ENCODE results near the gene SPX. TPM values are rescaled to one million over a fixed set of nuclear protein-coding genes. Genes with fewer than 3 reads are reported as not detected.
A peak's percentile ranks its signal among the peaks of the same experiment; 100 is the strongest.

The SPX gene
- total and polyA plus RNA-seq, 2 donors (not counting 3 experiments of a cell fraction or from before 2014, with no cell fraction given) = 0.06 TPM; not detected in 1

DNA sequence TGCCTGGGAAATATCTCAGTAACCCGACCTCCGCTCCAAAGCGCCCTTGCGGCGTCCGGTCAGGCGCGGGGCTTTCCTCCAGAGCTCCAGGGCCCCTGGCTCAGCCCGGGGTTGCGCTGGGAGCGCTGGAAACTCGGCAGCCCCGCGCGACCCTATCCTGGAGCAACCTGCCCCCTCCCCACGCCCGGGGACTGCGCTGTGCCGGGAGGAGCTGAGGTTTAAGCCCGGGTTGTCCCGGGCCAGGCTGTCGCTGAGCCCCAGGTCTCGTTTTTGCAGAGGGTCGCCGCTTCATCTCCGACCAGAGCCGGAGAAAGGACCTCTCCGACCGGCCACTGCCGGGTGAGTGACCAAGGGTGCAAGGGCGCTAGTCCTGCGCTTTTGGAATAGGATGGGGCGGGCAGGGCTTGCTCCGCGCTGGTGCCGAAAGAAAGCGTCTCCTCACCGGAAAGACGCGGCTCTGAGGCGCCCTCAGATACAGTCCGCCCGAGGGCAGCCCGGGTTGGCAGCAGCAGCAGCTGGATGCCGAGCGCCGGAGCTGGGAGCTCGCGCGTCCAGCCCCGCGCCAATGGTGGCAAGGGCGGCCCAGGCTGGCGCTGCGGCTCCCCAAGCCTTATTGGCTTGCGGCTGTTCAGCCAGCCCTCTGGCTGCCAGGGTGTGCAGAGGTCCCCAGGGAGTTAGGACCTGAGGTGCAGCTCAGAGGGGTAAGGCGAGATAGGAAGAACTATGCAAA, 1.5 kb downstream of the SPX start:
- FAIRE-seq (peak; percentile 47), DNase-seq (ENCODE audit: low read depth, low spot score) (peak; percentile 36)
- Histone ChIP-seq H3K4me1 (ENCODE audit: control insufficient read depth, extremely low read depth, insufficient read depth, low read length) (peaks cover 12% of the 10 kb centered on the region), H3K9ac (replicated peaks; ENCODE audit: extremely low read depth, insufficient read depth, low read length) (peak overlapping the region; percentile 22), H3K27me3 (ENCODE audit: control insufficient read depth in 2 of 2, insufficient read depth in 2 of 2, low read length in 2 of 2) (peaks cover 12 to 39% of the 10 kb centered on the region in 2 experiments), H4K20me1 (replicated peaks; ENCODE audit: control insufficient read depth, extremely low read depth, insufficient read depth, low read length) (no peaks in the 10 kb centered on the region), H3K4me3 (replicated peaks in 1 of 3; ENCODE audit: insufficient read depth in 1 of 3, low read depth in 1 of 3, low read length in 3 of 3) (peak overlapping the region; percentile 50 to 75 (median 74)), H3K4me2 (ENCODE audit: insufficient read depth, low read length) (peak overlapping the region; percentile 88), H3K36me3 (ENCODE audit: control insufficient read depth in 2 of 2, extremely low read depth in 1 of 2, insufficient read depth in 2 of 2, low read length in 2 of 2) (no peaks in the 10 kb centered on the region), H3K79me2 (ENCODE audit: control insufficient read depth, insufficient read depth, low read length) (no peaks in the 10 kb centered on the region), H2AFZ (ENCODE audit: low read depth, low read length) (peak overlapping the region; percentile 99), H3K9me1 (replicated peaks; ENCODE audit: control insufficient read depth, extremely low read depth, insufficient read depth, low read length) (no peaks in the 10 kb centered on the region), H3K9me3 (replicated peaks; ENCODE audit: control insufficient read depth, insufficient read depth, low read length) (no peaks in the 10 kb centered on the region), H3K27ac (ENCODE audit: insufficient read depth, low read depth, low read length) (no peak overlapping the region)
- BruUV-seq (replicated peaks) = no TSS peak
- no peak for TF ChIP-seq MYC (IDR thresholded peaks at IDR 0.05; ENCODE audit: low read depth, low read length)
- TF ChIP-seq MAX (IDR thresholded peaks at IDR 0.05; ENCODE audit: insufficient read depth, insufficient read length) = no peak
- intact Hi-C loops (cut with micrococcal nuclease) = no loop called here
- ChIA-PET CTCF (interaction anchor here (1.1 to 3.5 kb wide), 2 partner anchors 153 to 279 kb away, joined by 5 to 14 read pairs; no protein-coding TSS in a partner anchor), POLR2A (no interaction called here)
- dilution Hi-C loops (cut with MboI; ENCODE audit: extremely low pct_ligation_motif_present, low sequenced_read_pairs) = no loop called here

DNA sequence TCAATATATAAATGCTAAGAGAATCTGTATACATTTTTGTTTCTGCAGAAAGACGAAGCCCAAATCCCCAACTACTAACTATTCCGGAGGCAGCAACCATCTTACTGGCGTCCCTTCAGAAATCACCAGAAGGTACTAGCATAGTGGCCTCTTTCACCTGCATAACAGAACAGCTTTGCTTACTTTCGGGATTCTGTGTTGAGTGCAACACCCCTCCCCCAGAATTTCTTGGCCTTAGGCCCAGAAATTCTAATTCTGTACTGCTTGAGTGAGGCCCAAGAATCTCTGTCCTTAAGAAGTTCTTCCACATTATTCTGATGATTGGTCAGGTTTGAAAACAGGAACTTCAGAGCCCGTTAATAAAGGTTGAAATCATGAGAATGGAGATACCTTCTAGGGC, 2.9 kb downstream of the SPX start:
- no peak for DNase-seq (ENCODE audit: low read depth, low spot score)
- Histone ChIP-seq H3K9ac (replicated peaks; ENCODE audit: extremely low read depth, insufficient read depth, low read length) (no peak overlapping the region), H3K27me3 (ENCODE audit: control insufficient read depth in 2 of 2, insufficient read depth in 2 of 2, low read length in 2 of 2) (peaks cover 12 to 39% of the 10 kb centered on the region in 2 experiments), H2AFZ (ENCODE audit: low read depth, low read length) (no peak overlapping the region), H4K20me1 (replicated peaks; ENCODE audit: control insufficient read depth, extremely low read depth, insufficient read depth, low read length) (no peaks in the 10 kb centered on the region), H3K9me3 (replicated peaks; ENCODE audit: control insufficient read depth, insufficient read depth, low read length) (no peaks in the 10 kb centered on the region), H3K27ac (ENCODE audit: insufficient read depth, low read depth, low read length) (no peak overlapping the region), H3K4me3 (replicated peaks in 1 of 3; ENCODE audit: insufficient read depth in 1 of 3, low read depth in 1 of 3, low read length in 3 of 3) (no peak overlapping the region), H3K79me2 (ENCODE audit: control insufficient read depth, insufficient read depth, low read length) (no peaks in the 10 kb centered on the region), H3K4me2 (ENCODE audit: insufficient read depth, low read length) (no peak overlapping the region), H3K36me3 (ENCODE audit: control insufficient read depth in 2 of 2, extremely low read depth in 1 of 2, insufficient read depth in 2 of 2, low read length in 2 of 2) (no peaks in the 10 kb centered on the region), H3K9me1 (replicated peaks; ENCODE audit: control insufficient read depth, extremely low read depth, insufficient read depth, low read length) (no peaks in the 10 kb centered on the region), H3K4me1 (ENCODE audit: control insufficient read depth, extremely low read depth, insufficient read depth, low read length) (peaks cover 12% of the 10 kb centered on the region)
- intact Hi-C loops (cut with micrococcal nuclease) (no loop called here), dilution Hi-C loops (cut with MboI; ENCODE audit: extremely low pct_ligation_motif_present, low sequenced_read_pairs) (no loop called here)
- ChIA-PET POLR2A (no interaction called here), CTCF (no interaction called here)
- FAIRE-seq = no peak
- BruUV-seq (replicated peaks) = no TSS peak
- TF ChIP-seq, protein P1, sequence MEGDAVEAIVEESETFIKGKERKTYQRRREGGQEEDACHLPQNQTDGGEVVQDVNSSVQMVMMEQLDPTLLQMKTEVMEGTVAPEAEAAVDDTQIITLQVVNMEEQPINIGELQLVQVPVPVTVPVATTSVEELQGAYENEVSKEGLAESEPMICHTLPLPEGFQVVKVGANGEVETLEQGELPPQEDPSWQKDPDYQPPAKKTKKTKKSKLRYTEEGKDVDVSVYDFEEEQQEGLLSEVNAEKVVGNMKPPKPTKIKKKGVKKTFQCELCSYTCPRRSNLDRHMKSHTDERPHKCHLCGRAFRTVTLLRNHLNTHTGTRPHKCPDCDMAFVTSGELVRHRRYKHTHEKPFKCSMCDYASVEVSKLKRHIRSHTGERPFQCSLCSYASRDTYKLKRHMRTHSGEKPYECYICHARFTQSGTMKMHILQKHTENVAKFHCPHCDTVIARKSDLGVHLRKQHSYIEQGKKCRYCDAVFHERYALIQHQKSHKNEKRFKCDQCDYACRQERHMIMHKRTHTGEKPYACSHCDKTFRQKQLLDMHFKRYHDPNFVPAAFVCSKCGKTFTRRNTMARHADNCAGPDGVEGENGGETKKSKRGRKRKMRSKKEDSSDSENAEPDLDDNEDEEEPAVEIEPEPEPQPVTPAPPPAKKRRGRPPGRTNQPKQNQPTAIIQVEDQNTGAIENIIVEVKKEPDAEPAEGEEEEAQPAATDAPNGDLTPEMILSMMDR (IDR thresholded peaks at IDR 0.05; ENCODE audit: extremely low read depth in 1 of 2, insufficient read depth in 1 of 2, low read depth in 1 of 2, low read length in 2 of 2) = no peak
- no peak for TF ChIP-seq FOS (IDR thresholded peaks at IDR 0.05; ENCODE audit: borderline replicate concordance, insufficient read depth, low read length)
- no peak for TF ChIP-seq MYC (IDR thresholded peaks at IDR 0.05; ENCODE audit: low read depth, low read length)
- TF ChIP-seq POLR2A (IDR thresholded peaks at IDR 0.05; ENCODE audit: low read depth, low read length) = no peak
- TF ChIP-seq JUN (IDR thresholded peaks at IDR 0.05; ENCODE audit: borderline replicate concordance, insufficient read depth, insufficient read length, low read depth) = no peak

All from endothelial cell of umbilical vein (primary cell).